Activated T-cell treated with anti-CD3 and anti-CD28 coated beads for 48 hours (primary cell): ENCODE results near the gene FIGLA.

Experiments
- DNase-seq: peaks from one replicate; pipeline ENCODE4 v3.0.0-alpha.2; 2020; ENCODE audit warnings: low read depth

Gene FIGLA, protein sequence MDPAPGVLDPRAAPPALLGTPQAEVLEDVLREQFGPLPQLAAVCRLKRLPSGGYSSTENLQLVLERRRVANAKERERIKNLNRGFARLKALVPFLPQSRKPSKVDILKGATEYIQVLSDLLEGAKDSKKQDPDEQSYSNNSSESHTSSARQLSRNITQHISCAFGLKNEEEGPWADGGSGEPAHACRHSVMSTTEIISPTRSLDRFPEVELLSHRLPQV

DNA sequence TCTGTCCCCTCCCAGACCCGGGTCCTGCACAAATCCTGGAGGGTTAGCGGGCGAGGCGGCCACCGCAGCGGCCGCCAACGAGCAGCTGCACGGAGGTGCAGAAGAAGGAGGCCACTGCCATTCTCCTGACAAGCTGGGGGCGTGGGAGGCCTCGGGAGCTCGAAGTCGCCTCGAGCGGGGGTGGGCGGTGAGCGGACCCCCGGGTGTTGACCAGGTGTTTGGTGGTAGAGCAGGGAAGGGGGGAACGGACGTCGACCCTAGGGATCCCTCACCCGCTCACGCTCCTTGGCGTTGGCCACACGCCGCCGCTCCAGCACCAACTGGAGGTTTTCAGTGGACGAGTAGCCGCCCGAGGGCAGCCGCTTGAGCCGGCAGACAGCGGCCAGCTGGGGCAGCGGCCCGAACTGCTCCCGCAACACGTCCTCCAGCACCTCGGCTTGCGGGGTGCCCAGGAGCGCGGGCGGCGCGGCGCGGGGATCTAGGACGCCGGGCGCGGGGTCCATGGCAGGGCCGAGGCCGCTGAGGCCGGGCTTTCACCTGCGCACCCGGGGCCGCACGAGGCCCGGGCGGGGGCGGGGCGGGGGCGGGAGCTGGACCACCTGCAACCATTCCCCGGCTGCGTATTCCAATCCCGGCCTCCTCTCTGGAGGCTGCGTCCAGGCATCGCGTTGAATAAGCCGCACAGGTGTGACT is at the start of gene FIGLA:
FIGLA (minus strand) TSS at position 508 of the 693 bp plus-strand sequence; CDS start at position 503, 5 bp downstream.
- no peak for DNase-seq

DNA sequence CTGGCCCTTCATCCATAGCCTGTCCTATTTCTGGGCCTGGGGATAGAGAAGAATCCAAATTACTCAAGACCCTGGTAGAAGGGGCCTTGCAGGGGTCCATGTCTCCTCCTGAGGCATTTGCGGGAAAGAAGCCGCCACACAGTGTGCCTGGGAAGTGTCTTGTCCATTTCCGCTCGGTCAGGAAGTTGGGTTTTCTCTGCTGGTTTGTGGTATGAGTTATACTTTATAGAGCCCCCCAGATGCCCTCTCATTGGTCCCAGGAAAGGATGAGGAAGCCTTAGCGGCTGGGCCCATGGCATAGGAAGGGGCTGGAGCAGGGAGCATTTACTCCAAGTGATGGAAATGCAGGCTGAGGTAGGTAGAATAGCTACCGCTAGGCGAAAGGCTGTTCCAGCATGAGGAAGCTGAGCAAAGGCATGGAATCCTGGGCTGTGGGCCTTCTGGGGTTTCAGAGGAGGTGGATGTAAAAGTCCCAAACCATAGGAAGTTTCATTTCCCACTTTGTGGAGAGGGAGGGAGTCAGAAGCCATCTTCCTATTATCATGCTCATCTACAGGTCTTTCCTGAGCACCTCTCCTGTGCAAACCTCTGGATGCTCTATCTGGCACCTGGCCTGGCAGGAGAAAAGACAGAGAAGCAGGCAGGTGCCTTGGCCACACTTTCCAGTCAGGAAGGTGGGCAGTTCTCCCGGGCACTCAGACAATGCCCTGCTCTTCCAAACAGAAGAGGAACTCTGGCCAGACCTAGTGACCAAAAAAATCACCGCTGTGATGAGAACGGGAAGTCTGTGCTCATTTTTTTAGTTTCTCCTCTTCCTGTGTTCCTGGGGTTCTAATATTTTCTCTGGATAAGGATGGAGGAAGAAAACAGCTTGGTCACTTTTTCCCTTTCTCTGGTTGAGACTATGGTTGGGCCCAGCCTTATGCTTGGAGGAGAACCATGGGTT is 47.8 kb upstream of the FIGLA start:
- DNase-seq: no peak

DNA sequence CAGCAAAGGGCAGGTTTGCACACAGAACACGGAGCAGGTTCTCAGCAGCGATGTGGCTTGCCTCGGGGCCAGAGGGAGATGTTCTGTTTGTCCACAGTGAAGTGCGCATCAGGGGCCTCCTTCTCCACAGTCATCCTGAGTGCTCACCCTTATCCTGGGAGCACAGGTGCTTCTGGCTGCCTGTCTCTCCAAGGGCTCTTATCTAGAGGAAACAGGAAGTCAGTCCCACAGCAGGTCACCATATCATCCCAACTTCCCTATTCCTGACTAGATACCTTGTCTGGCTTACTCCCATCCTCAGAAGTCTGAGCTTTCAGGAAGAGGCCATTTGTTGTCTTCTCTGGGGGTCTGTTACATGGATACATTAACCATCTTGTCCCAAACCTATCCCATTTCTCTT is 45.2 kb upstream of the FIGLA start, which contains the start of gene CD207:
CD207 (minus strand) TSS at position 174 of the 400 bp plus-strand sequence; CDS start at position 134, 40 bp downstream.
- DNase-seq: no peak

DNA sequence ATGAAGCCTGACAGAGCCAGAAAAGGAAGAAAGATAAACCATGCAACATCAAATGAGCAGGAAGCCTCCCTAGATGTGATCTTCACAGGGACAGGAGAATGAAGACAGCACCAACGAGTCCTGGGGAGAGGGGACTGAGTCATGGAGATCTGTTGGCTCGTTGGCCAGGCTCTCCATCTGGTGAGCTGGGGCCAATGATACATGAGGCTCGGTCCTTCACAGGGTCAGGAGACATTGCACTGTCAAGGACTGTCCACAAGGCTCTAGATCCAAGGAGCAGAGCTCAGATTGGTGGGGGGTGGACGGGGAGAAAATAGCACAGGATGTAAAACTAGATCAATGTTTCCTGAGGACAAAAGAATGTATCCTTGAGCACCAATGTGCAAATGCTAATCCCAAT is 44.4 kb upstream of the FIGLA start:
- DNase-seq: no peak

DNA sequence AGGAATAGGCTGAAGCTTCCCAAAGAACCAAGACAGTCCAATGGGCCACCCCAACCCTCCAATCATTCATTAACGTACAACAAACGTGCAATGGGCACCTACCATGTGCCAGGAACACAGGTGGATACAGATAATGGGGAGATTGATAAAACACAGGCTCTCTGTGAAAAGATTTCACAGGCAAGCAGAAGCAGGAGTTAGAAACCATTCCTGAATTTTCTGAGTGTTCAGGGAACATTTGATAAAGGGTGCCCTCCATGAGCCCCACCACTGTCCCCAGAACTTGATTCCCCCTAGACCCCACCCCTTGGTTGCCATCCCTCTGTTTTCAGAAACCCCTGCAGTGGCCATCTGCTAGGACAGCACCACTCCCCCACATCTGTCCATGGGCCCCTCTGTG is 43.7 kb upstream of the FIGLA start:
- DNase-seq: no peak

DNA sequence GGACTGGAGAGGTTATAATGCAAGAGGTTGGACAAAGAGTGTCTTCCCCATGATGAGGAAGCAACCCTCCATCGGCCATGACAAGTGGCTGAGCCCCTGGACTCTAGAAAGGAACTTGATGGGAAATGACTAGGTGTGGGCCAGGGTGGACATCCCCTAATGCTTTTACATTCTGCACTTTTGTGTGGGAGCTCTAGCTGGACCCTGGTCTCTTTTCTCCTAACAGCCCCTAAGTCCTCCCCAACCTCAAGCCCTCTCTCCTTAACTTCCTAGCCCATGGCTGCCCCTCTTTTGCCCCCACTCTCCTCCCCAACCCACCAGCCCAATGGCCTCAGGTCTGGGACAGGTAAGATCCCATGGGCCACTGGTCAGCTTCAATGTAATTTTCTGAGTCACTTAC is 42.8 kb upstream of the FIGLA start:
- no peak for DNase-seq

- DNase-seq: no peak
Measured at GRCh38 chr2:70832386-70832785, 41.9 kb upstream of the FIGLA start.

DNA sequence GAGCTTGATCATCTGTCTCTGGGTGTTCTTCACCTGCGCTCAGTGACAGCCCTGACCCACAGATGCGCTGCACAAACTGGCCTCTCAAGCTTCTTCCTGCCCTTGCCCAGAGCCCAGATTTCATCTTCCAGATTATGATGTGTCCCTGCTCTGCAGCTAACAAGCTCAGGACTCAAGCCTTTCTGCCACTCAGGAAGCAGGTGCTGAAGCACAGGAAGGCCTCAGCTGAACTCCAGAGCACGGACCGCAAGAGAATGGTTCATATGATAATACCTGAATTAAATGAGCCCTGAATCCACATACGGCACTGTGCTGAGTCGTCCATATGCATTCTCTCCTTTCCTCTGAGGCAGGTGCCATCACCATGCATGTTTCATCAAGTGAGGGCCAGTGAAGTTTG is 41.4 kb upstream of the FIGLA start:
- DNase-seq: no peak

- DNase-seq: no peak
Measured at GRCh38 chr2:70830366-70830765, 39.9 kb upstream of the FIGLA start.

DNA sequence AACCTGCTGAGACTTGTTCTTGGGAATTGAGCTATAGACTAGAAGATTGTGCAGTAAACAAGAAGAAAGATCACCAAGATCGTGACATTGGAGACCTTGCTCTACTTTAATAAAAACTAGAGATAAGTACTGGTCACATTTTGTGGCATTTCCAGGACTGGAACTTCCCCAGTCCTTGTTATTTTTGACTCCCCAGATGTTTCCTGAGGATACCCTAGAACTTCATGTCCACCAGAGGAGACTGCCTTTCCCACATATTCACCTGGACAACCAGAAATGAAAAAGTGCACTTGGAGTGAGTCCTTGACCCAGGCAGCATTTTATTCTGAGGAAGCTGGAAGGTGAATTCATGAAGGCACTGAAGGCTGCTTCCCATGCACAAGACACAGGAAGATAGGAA is 39.5 kb upstream of the FIGLA start:
- DNase-seq: no peak

DNA sequence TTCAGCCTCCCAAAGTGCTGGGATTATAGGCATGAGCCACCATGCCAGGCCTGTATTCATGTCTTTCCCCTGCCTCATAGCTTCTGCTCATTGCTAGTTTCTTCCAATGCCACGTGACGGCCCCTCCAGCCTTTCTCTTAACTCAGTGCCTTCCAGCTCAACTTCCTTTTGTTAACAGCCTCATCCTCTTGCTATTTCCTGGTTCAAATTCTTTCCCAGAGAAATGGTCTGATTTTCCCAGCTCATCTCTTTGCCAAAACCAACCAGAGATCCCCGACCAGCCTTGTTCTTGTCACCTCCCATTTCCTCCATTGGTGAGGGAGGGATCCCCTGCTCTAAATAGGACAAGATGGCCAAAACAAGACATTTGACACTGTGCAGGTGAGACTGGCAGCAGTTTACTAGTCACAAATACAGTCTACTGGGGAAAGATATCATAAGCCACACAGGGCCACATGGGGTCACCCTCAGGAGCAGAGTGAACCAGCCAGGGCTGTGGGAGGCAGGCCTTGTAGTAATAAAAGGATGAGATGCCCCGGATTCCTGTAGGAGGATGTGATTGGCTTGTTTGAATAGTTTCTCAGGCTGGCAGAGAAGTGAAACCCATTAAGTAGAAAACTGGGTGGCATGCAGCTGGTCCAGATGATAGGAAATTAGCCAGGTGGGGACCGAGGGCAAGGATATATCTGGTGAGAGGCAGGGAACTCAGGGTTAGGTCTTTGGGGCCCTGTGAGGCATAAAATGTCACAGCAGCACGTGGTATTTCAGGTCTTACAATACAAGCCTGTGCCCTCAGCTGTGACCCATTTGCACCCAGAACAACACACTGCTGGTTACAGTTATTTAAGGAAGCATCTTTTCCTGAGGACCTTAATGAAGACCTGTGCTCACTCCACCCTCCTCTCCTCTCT is 38.7 kb upstream of the FIGLA start:
- DNase-seq: no peak

DNA sequence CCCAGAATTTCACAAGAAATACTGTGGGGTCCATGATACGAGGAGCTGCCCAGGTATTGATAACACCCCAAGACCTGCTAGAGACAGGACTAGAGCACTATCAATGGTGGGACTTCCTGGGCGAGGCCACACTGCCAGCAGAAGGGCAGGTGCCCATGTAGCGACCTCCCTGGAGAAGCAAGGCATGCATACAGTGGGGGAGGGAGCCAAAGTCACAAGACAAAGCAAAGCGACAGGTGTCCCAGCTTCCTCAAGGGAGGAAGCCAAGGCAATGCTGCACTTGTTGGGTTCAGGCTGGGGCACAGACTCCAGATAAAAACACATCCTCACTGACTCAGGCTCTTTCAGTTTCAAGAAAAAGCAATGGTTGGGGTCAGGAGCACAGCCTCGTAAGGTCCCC is 37.7 kb upstream of the FIGLA start:
- DNase-seq: no peak

DNA sequence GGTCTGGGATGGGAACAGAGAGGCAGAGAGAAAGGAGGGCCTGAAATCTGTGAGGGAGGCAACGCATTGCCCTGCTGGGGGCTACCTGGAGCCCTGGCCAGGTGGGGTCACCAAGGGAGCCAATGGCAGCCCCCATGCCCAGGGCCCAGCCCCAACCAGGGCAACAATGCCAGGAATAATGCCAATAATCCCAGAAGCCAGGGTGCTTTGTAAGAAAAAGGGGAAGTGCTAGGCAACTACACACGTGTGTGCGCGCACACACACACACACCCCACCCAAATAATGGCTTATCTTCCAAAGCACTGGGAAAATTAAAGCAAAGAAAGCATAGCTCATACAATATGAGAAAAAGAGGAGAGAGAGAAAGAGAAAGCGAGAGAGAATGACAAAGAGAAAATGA is 36.9 kb upstream of the FIGLA start:
- no peak for DNase-seq

- DNase-seq: no peak
Measured at GRCh38 chr2:70826696-70827350, 36.4 kb upstream of the FIGLA start.

DNA sequence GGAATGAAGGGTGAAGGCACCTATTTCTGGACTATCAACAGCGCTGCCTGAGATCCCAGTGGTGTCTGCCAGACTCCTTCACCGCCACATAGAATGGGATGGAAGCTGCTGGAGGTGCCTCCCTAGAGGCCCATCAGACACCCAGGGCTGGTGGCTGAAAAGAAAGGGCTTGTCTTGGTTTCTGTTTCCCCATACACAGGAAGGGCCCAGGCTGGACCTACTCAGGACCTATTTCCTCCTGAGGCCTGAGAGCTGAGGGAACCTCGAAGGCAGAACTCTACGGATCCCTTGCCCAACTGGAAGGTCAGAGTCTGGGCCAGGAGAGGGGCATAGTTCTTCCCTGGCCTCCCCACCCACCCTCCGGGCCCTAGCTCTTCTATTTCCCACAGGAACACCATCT is 32.8 kb upstream of the FIGLA start:
- no peak for DNase-seq

DNA sequence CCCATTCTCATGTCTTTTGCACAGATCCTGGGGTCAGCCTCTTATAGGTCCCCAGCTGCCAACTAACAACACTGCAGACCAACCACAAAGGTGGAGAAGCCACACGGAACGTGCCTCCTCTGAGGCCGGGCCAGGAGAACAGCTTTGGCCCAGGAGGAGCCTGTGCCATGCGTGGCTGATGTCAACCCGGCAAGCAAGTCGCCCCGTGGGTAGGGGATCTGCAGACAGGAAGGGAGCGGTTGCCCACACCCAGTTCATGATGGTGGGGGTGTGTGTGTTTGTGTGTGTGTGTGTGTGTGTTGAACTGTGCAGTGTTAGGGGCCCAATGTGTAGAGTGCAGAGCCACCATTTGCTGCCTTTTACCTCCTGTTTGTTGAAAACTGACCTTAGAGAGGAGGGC is 32.4 kb upstream of the FIGLA start:
- DNase-seq: no peak

DNA sequence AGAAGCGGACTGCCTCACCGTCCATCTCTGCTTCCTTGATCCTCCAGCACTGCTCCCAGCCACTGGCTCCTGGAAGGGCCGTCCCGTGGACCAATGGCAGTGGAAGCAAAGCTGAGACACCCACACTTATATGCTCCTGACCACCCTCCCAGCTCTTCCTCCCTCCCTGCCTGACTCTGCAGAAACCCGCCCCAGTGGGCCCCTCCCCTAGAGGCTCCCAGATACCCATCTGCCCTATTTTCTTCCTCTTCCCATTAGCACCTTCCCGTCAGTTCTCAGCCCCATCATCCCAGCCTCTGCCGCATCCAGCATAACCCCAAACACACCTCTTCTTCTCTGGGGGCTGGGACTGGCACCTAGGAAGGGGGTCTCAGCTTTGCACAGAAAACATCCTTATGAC is 30.1 kb upstream of the FIGLA start, which contains the start of gene CLEC4F:
CLEC4F (minus strand) TSS at position 101 of the 400 bp plus-strand sequence; CDS start at position 25, 76 bp downstream.
- DNase-seq: no peak

DNA sequence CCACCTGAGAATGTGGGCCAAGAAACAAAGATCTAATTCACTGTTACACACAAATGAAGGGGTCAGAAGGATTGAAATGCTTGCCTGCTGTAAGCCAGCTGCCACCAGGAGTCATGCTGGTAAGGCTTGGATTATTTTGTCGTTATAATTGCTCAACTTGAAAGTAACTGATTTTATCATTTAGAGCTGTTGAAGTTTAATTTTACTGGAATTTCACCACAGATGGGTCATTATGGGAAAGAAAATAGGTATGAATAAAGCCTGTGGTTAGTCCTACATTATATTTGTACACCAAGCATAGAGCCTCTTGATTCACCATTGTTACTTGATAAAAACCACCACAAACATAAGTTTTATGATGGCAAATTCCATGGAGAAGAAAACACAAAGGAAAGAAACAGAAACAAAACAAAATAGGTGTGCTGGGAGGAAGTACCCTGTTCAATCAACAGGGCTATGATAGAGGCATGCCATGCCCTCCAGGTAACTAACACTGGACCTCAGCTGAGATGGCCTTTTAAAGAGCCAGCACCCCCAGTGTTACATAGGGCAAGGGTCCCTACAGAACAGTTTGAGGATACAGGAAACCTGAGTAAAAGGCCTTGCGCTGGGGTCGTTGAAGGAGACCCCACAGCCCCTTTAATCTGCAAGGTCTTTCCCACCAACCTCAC is 27.0 kb upstream of the FIGLA start:
- DNase-seq: no peak

DNA sequence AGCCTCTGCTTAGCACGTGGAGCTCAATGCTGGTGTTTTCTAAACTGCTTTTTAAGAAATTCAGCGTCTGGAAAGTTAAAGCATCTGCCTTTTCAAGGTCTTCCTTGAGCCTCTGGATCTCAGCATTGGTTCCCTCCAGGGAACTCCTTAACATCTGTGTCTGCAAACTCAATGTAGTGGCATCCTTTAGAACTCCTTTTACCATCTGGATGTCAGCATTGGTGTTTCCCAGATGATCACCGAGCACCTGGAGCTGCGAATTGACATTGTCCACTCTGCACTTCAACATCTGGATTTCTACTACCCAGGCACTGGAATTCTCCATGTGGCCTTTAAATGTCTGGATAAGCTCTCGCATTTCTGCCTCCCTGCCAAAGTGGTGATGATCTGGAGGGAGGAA is 26.3 kb upstream of the FIGLA start:
- no peak for DNase-seq
